Uterus (tissue), 4 donors: ENCODE data around the gene LAMA1. TPM values are rescaled to one million over a fixed set of nuclear protein-coding genes. Genes with fewer than 3 reads are reported as not detected.

Experiments used
- DNase-seq, 2 donors: peaks; one replicate each; pipeline ENCODE4 v3.0.0-alpha.2; 2019 to 2020
- H3K27ac ChIP-seq, 2 donors: fragments of 200-600 bp; sonication (generic); 1 replicate in 1 of 2; 2 replicates in 1 of 2; pipeline ENCODE4 v1.5.1; 2016 to 2018
- H3K27me3 ChIP-seq, 2 donors: fragments of 200-600 bp; sonication (generic); one replicate each; pipeline ENCODE4 v1.5.1; 2018 to 2019; ENCODE audit warnings: control low read depth in 1 of 2
- H3K36me3 ChIP-seq, 2 donors: fragments of 200-600 bp; sonication (generic); one replicate each; pipeline ENCODE4 v1.5.1; 2019; ENCODE audit warnings: control low read depth in 1 of 2
- H3K4me1 ChIP-seq, 2 donors: fragments of 200-600 bp; sonication (generic); one replicate each; pipeline ENCODE4 v1.5.1; 2018 to 2019; ENCODE audit warnings: control low read depth in 1 of 2
- H3K4me3 ChIP-seq, 2 donors: fragments of 200-600 bp; sonication (generic); 1 replicate in 1 of 2; 2 replicates in 1 of 2; pipeline ENCODE4 v1.5.1; 2018 to 2019; ENCODE audit warnings: mild to moderate bottlenecking in 1 of 2
- H3K9me3 ChIP-seq, 2 donors: fragments of 200-600 bp; sonication (generic); one replicate each; pipeline ENCODE4 v1.5.1; 2019; ENCODE audit warnings: control low read depth in 1 of 2
- CTCF ChIP-seq, 4 experiments: fragments of 200-600 bp in 2 of 4; fragments of 450-650 bp in 2 of 4; sonication (generic) in 2 of 4; IDR thresholded peaks; one replicate each; pipeline ENCODE4 v1.5.1; 2016 to 2019; ENCODE audit warnings: antibody characterized with exemption in 4 of 4, mild to moderate bottlenecking in 2 of 4, moderate library complexity in 1 of 4
- POLR2A ChIP-seq, 2 donors: fragments of 450-650 bp; IDR thresholded peaks; one replicate each; pipeline ENCODE4 v1.6.1; 2016; ENCODE audit warnings: antibody characterized with exemption in 2 of 2, mild to moderate bottlenecking in 1 of 2, moderate library complexity in 1 of 2
- intact Hi-C: fragments of 100-400 bp; cut with DNase I; formaldehyde crosslinking; loops from one replicate; pipeline ENCODE4 v1.15.1; 2023; ENCODE audit warnings: low total_unique reads
- total RNA-seq, 4 donors: library from RNA; depleted of rRNA in 3 of 4; stranded (reverse); fragments of >200 nt in 3 of 4; gene quantifications; one replicate each; pipeline versions ENCODE4 v1.1.0 to v1.2.4, GENCODE V29; 2014 to 2023
- donor health status: DM: yes; HTN: yes; CAD: no.

The LAMA1 gene
- total RNA-seq, 4 donors from 2014 or later, result 0.88 to 13.5 (median 2.1) TPM

- TF ChIP-seq POLR2A (IDR thresholded peaks at IDR 0.05) (no peak), CTCF (IDR thresholded peaks at IDR 0.05) (no peak)
- Histone ChIP-seq H3K36me3 (no peaks in the 10 kb centered on the region), H3K4me1 (peaks cover 0 to 5% of the 10 kb centered on the region in 2 donors), H3K27me3 (no peaks in the 10 kb centered on the region), H3K9me3 (no peaks in the 10 kb centered on the region), H3K4me3 (no peak overlapping the region), H3K27ac (no peak overlapping the region)
- DNase-seq, result no peak
- intact Hi-C loops, result no loop called here
Observed at GRCh38 chr18:7082671-7083070, 34.9 kb downstream of the LAMA1 start.

- no peaks in the 10 kb centered on the region for H3K27me3 ChIP-seq
- intact Hi-C loops, result no loop called here
- no peaks in the 10 kb centered on the region for H3K9me3 ChIP-seq
- H3K4me1 ChIP-seq, result peaks cover 0 to 2% of the 10 kb centered on the region in 2 donors
- H3K36me3 ChIP-seq, result no peaks in the 10 kb centered on the region
- no peak overlapping the region for H3K4me3 ChIP-seq
- DNase-seq, result no peak
- no peak for TF ChIP-seq CTCF (IDR thresholded peaks at IDR 0.05)
- no peak for TF ChIP-seq POLR2A (IDR thresholded peaks at IDR 0.05)
- H3K27ac ChIP-seq, result no peak overlapping the region
Observed at GRCh38 chr18:7079231-7079630, 38.4 kb downstream of the LAMA1 start.

GRCh38 chr18:7072593-7072992 is 45.0 kb downstream of the LAMA1 start:
- no peaks in the 10 kb centered on the region for H3K9me3 ChIP-seq
- TF ChIP-seq POLR2A (IDR thresholded peaks at IDR 0.05) (no peak), CTCF (IDR thresholded peaks at IDR 0.05) (no peak)
- intact Hi-C loops, result no loop called here
- no peaks in the 10 kb centered on the region for H3K27me3 ChIP-seq
- H3K4me3 ChIP-seq, result no peak overlapping the region
- no peaks in the 10 kb centered on the region for H3K4me1 ChIP-seq
- no peaks in the 10 kb centered on the region for H3K36me3 ChIP-seq
- no peak for DNase-seq
- no peak overlapping the region for H3K27ac ChIP-seq

GRCh38 chr18:7071600-7071999 is 46.0 kb downstream of the LAMA1 start:
- no peak for DNase-seq
- no peaks in the 10 kb centered on the region for H3K36me3 ChIP-seq
- H3K4me3 ChIP-seq, result no peak overlapping the region
- no peaks in the 10 kb centered on the region for H3K27me3 ChIP-seq
- TF ChIP-seq POLR2A (IDR thresholded peaks at IDR 0.05) (no peak), CTCF (IDR thresholded peaks at IDR 0.05) (no peak)
- no peaks in the 10 kb centered on the region for H3K9me3 ChIP-seq
- no peak overlapping the region for H3K27ac ChIP-seq
- intact Hi-C loops, result no loop called here
- no peaks in the 10 kb centered on the region for H3K4me1 ChIP-seq

- no peak overlapping the region for H3K4me3 ChIP-seq
- no peaks in the 10 kb centered on the region for H3K27me3 ChIP-seq
- TF ChIP-seq POLR2A (IDR thresholded peaks at IDR 0.05) (no peak), CTCF (IDR thresholded peaks at IDR 0.05) (no peak)
- no peak overlapping the region for H3K27ac ChIP-seq
- H3K4me1 ChIP-seq, result no peaks in the 10 kb centered on the region
- no peak for DNase-seq
- intact Hi-C loops, result no loop called here
- no peaks in the 10 kb centered on the region for H3K36me3 ChIP-seq
- no peaks in the 10 kb centered on the region for H3K9me3 ChIP-seq
Observed at GRCh38 chr18:7070466-7070865, 47.1 kb downstream of the LAMA1 start.
